Mucosa of stomach (tissue), 1 donor: ENCODE data around the gene RRAS.

Source experiments
- H3K27me3 ChIP-seq: one replicate; pipeline ENCODE4 v1.7.0; 2013; ENCODE audit warnings: mild to moderate bottlenecking, low read length; ENCODE audit not compliant: control insufficient read depth, insufficient read depth
- H3K36me3 ChIP-seq: one replicate; pipeline ENCODE4 v1.7.0; 2013; ENCODE audit warnings: low read length; ENCODE audit not compliant: control insufficient read depth, insufficient read depth
- H3K4me1 ChIP-seq: one replicate; pipeline ENCODE4 v1.7.0; 2013; ENCODE audit warnings: mild to moderate bottlenecking, low read length; ENCODE audit not compliant: control insufficient read depth, insufficient read depth
- H3K4me3 ChIP-seq: one replicate; pipeline ENCODE4 v1.7.0; 2013; ENCODE audit warnings: low read length
- H3K9ac ChIP-seq: one replicate; pipeline ENCODE4 v1.7.0; 2013; ENCODE audit warnings: mild to moderate bottlenecking, low read length, moderate library complexity
- H3K9me3 ChIP-seq: one replicate; pipeline ENCODE4 v1.7.0; 2013; ENCODE audit warnings: mild to moderate bottlenecking, low read length, moderate library complexity; ENCODE audit not compliant: control insufficient read depth
- donor health status: Pancreatic carcinoma.

Gene RRAS

GRCh38 chr19:49682274-49682673, 42.3 kb upstream of the RRAS start:
- Histone ChIP-seq H3K9me3 (no peaks in the 10 kb centered on the region), H3K9ac (no peak overlapping the region), H3K27me3 (no peaks in the 10 kb centered on the region), H3K4me1 (peaks cover 7% of the 10 kb centered on the region), H3K4me3 (no peak overlapping the region), H3K36me3 (peaks cover 8% of the 10 kb centered on the region)

- peaks cover 8% of the 10 kb centered on the region for H3K36me3 ChIP-seq
- H3K4me1 ChIP-seq, result peaks cover 7% of the 10 kb centered on the region
- H3K9ac ChIP-seq, result no peak overlapping the region
Measured at GRCh38 chr19:49681830-49682229, 41.9 kb upstream of the RRAS start.

GRCh38 chr19:49680421-49681351, 40.7 kb upstream of the RRAS start:
- Histone ChIP-seq H3K9ac (no peak overlapping the region), H3K36me3 (peaks cover 8% of the 10 kb centered on the region), H3K27me3 (no peaks in the 10 kb centered on the region), H3K4me3 (no peak overlapping the region), H3K9me3 (no peaks in the 10 kb centered on the region), H3K4me1 (peaks cover 10% of the 10 kb centered on the region)

More at GRCh38 chr19:49681830-49682229, 41.9 kb upstream of the RRAS start:
- Histone ChIP-seq H3K27me3 (no peaks in the 10 kb centered on the region), H3K4me3 (no peak overlapping the region), H3K9me3 (no peaks in the 10 kb centered on the region)

- peaks cover 10% of the 10 kb centered on the region for H3K4me1 ChIP-seq
- no peaks in the 10 kb centered on the region for H3K9me3 ChIP-seq
- no peaks in the 10 kb centered on the region for H3K27me3 ChIP-seq
- H3K9ac ChIP-seq, result no peak overlapping the region
- no peak overlapping the region for H3K4me3 ChIP-seq
- H3K36me3 ChIP-seq, result peaks cover 8% of the 10 kb centered on the region
Measured at GRCh38 chr19:49679771-49680413, 39.9 kb upstream of the RRAS start.

GRCh38 chr19:49678985-49679770, 39.2 kb upstream of the RRAS start:
- Histone ChIP-seq H3K9ac (peak overlapping the region; percentile 31), H3K4me1 (peaks cover 10% of the 10 kb centered on the region), H3K9me3 (no peaks in the 10 kb centered on the region), H3K36me3 (peaks cover 8% of the 10 kb centered on the region), H3K4me3 (no peak overlapping the region), H3K27me3 (no peaks in the 10 kb centered on the region)

GRCh38 chr19:49677901-49678674, 38.1 kb upstream of the RRAS start:
- peak overlapping the region; percentile 58 for H3K4me3 ChIP-seq
- H3K27me3 ChIP-seq, result no peaks in the 10 kb centered on the region
- H3K4me1 ChIP-seq, result peaks cover 10% of the 10 kb centered on the region
- H3K9me3 ChIP-seq, result no peaks in the 10 kb centered on the region
- peaks cover 8% of the 10 kb centered on the region for H3K36me3 ChIP-seq
- peak overlapping the region; percentile 78 for H3K9ac ChIP-seq

GRCh38 chr19:49677231-49677900, 37.4 kb upstream of the RRAS start, which contains the start of gene PRMT1:
Gene PRMT1, plus strand, starts transcription at chr19:49677271. Its CDS starts 10 bp downstream, at chr19:49677281.
- H3K27me3 ChIP-seq, result no peaks in the 10 kb centered on the region
- H3K36me3 ChIP-seq, result peaks cover 7% of the 10 kb centered on the region
- no peaks in the 10 kb centered on the region for H3K9me3 ChIP-seq
- peak within 1 kb of the TSS; percentile 58 for H3K4me3 ChIP-seq
- peaks cover 13% of the 10 kb centered on the region for H3K4me1 ChIP-seq
- H3K9ac ChIP-seq, result peak within 1 kb of the TSS; percentile 78

- H3K27me3 ChIP-seq, result no peaks in the 10 kb centered on the region
Measured at GRCh38 chr19:49676784-49677230, 36.9 kb upstream of the RRAS start.

GRCh38 chr19:49676136-49676783, 36.3 kb upstream of the RRAS start:
- Histone ChIP-seq H3K4me1 (peaks cover 20% of the 10 kb centered on the region), H3K9ac (peak overlapping the region; percentile 77), H3K4me3 (peak overlapping the region; percentile 10)

More at GRCh38 chr19:49676784-49677230, 36.9 kb upstream of the RRAS start:
- peak overlapping the region; percentile 78 for H3K9ac ChIP-seq
- H3K36me3 ChIP-seq, result peaks cover 1% of the 10 kb centered on the region
- peak overlapping the region; percentile 58 for H3K4me3 ChIP-seq
- peaks cover 18% of the 10 kb centered on the region for H3K4me1 ChIP-seq
- H3K9me3 ChIP-seq, result no peaks in the 10 kb centered on the region

GRCh38 chr19:49672131-49672919, 32.4 kb upstream of the RRAS start:
- Histone ChIP-seq H3K4me1 (peaks cover 13% of the 10 kb centered on the region), H3K9ac (peak overlapping the region; percentile 64), H3K4me3 (peak overlapping the region; percentile 25), H3K36me3 (no peaks in the 10 kb centered on the region), H3K9me3 (no peaks in the 10 kb centered on the region), H3K27me3 (no peaks in the 10 kb centered on the region)

More at GRCh38 chr19:49676136-49676783, 36.3 kb upstream of the RRAS start:
- Histone ChIP-seq H3K27me3 (no peaks in the 10 kb centered on the region), H3K36me3 (no peaks in the 10 kb centered on the region), H3K9me3 (no peaks in the 10 kb centered on the region)
